ENCODE results near the gene WWOX.

Gene WWOX

GRCh38 chr16:79101491-79101890 is 1002.0 kb downstream of the WWOX start:
- no peak overlapping the region for H3K4me2 ChIP-seq (ENCODE audit: low read depth, low read length)
- H3K9ac ChIP-seq (ENCODE audit: low read length) = no peak overlapping the region
- H3F3A ChIP-seq (ENCODE audit: insufficient read depth, low read length) = no peaks in the 10 kb centered on the region
- H3K27ac ChIP-seq (ENCODE audit: low read length) = no peak overlapping the region
- H3K36me3 ChIP-seq (replicated peaks; ENCODE audit: insufficient read depth, low read length) = no peaks in the 10 kb centered on the region
- no peaks in the 10 kb centered on the region for H3K9me2 ChIP-seq (replicated peaks; ENCODE audit: insufficient read depth, low read length)
- H2AFZ ChIP-seq (ENCODE audit: low read length) = no peak overlapping the region
- no peaks in the 10 kb centered on the region for H3K9me3 ChIP-seq (replicated peaks; ENCODE audit: insufficient read depth, low read length)
- H3K79me2 ChIP-seq (ENCODE audit: low read length) = no peaks in the 10 kb centered on the region
- no peak for TF ChIP-seq EZH2 (optimal IDR thresholded peaks at IDR 0.05; ENCODE audit: low read depth, low read length)
- TF ChIP-seq, protein P1, sequence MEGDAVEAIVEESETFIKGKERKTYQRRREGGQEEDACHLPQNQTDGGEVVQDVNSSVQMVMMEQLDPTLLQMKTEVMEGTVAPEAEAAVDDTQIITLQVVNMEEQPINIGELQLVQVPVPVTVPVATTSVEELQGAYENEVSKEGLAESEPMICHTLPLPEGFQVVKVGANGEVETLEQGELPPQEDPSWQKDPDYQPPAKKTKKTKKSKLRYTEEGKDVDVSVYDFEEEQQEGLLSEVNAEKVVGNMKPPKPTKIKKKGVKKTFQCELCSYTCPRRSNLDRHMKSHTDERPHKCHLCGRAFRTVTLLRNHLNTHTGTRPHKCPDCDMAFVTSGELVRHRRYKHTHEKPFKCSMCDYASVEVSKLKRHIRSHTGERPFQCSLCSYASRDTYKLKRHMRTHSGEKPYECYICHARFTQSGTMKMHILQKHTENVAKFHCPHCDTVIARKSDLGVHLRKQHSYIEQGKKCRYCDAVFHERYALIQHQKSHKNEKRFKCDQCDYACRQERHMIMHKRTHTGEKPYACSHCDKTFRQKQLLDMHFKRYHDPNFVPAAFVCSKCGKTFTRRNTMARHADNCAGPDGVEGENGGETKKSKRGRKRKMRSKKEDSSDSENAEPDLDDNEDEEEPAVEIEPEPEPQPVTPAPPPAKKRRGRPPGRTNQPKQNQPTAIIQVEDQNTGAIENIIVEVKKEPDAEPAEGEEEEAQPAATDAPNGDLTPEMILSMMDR (IDR thresholded peaks at IDR 0.05; ENCODE audit: low read length) = no peak
- TF ChIP-seq EZH2phosphoT487 (IDR thresholded peaks at IDR 0.05; ENCODE audit: low read length) = no peak
- no peaks in the 10 kb centered on the region for H3K4me1 ChIP-seq (ENCODE audit: low read length)
- H3K27me3 ChIP-seq (replicated peaks; ENCODE audit: insufficient read depth, low read length) = no peaks in the 10 kb centered on the region
- no peak for DNase-seq
- H4K20me1 ChIP-seq (ENCODE audit: insufficient read depth, low read length) = no peaks in the 10 kb centered on the region
- H3K4me3 ChIP-seq (ENCODE audit: low read length) = no peak overlapping the region

- H4K20me1 ChIP-seq (ENCODE audit: insufficient read depth, low read length) = no peaks in the 10 kb centered on the region
- no peak overlapping the region for H3K4me3 ChIP-seq (ENCODE audit: low read length)
- H3K27me3 ChIP-seq (replicated peaks; ENCODE audit: insufficient read depth, low read length) = no peaks in the 10 kb centered on the region
- H3K9me2 ChIP-seq (replicated peaks; ENCODE audit: insufficient read depth, low read length) = no peaks in the 10 kb centered on the region
- no peak for DNase-seq
- TF ChIP-seq EZH2 (optimal IDR thresholded peaks at IDR 0.05; ENCODE audit: low read depth, low read length) (no peak), EZH2phosphoT487 (IDR thresholded peaks at IDR 0.05; ENCODE audit: low read length) (no peak)
- TF ChIP-seq, protein P1 (IDR thresholded peaks at IDR 0.05; ENCODE audit: low read length) = no peak
- H3F3A ChIP-seq (ENCODE audit: insufficient read depth, low read length) = no peaks in the 10 kb centered on the region
- H2AFZ ChIP-seq (ENCODE audit: low read length) = no peak overlapping the region
- H3K9me3 ChIP-seq (replicated peaks; ENCODE audit: insufficient read depth, low read length) = no peaks in the 10 kb centered on the region
- H3K79me2 ChIP-seq (ENCODE audit: low read length) = no peaks in the 10 kb centered on the region
- no peak overlapping the region for H3K27ac ChIP-seq (ENCODE audit: low read length)
- no peak overlapping the region for H3K4me2 ChIP-seq (ENCODE audit: low read depth, low read length)
- H3K36me3 ChIP-seq (replicated peaks; ENCODE audit: insufficient read depth, low read length) = no peaks in the 10 kb centered on the region
- no peaks in the 10 kb centered on the region for H3K4me1 ChIP-seq (ENCODE audit: low read length)
- no peak overlapping the region for H3K9ac ChIP-seq (ENCODE audit: low read length)
These were observed 1005.1 kb downstream of the WWOX start for GRCh38 chr16:79104567-79104966.

GRCh38 chr16:79107301-79107700 is 1007.8 kb downstream of the WWOX start:
- TF ChIP-seq EZH2 (optimal IDR thresholded peaks at IDR 0.05; ENCODE audit: low read depth, low read length) (no peak), EZH2phosphoT487 (IDR thresholded peaks at IDR 0.05; ENCODE audit: low read length) (no peak)
- TF ChIP-seq, protein P1 (IDR thresholded peaks at IDR 0.05; ENCODE audit: low read length) = no peak
- Histone ChIP-seq H3K36me3 (replicated peaks; ENCODE audit: insufficient read depth, low read length) (no peaks in the 10 kb centered on the region), H2AFZ (ENCODE audit: low read length) (no peak overlapping the region), H3K4me3 (ENCODE audit: low read length) (no peak overlapping the region), H3K27ac (ENCODE audit: low read length) (no peak overlapping the region), H4K20me1 (ENCODE audit: insufficient read depth, low read length) (no peaks in the 10 kb centered on the region), H3K79me2 (ENCODE audit: low read length) (no peaks in the 10 kb centered on the region), H3K27me3 (replicated peaks; ENCODE audit: insufficient read depth, low read length) (no peaks in the 10 kb centered on the region), H3F3A (ENCODE audit: insufficient read depth, low read length) (no peaks in the 10 kb centered on the region), H3K9ac (ENCODE audit: low read length) (no peak overlapping the region), H3K4me1 (ENCODE audit: low read length) (no peaks in the 10 kb centered on the region), H3K4me2 (ENCODE audit: low read depth, low read length) (no peak overlapping the region), H3K9me3 (replicated peaks; ENCODE audit: insufficient read depth, low read length) (no peaks in the 10 kb centered on the region), H3K9me2 (replicated peaks; ENCODE audit: insufficient read depth, low read length) (no peaks in the 10 kb centered on the region)
- no peak for DNase-seq

All from MM.1S (cell line).